ENCODE results near the gene TGFBR3L.
"Not testable (repeated sequence)": the region's sequence is repeated elsewhere in the genome, so short reads cannot be mapped to it uniquely, and the experiment has no call there.

Gene TGFBR3L

DNA sequence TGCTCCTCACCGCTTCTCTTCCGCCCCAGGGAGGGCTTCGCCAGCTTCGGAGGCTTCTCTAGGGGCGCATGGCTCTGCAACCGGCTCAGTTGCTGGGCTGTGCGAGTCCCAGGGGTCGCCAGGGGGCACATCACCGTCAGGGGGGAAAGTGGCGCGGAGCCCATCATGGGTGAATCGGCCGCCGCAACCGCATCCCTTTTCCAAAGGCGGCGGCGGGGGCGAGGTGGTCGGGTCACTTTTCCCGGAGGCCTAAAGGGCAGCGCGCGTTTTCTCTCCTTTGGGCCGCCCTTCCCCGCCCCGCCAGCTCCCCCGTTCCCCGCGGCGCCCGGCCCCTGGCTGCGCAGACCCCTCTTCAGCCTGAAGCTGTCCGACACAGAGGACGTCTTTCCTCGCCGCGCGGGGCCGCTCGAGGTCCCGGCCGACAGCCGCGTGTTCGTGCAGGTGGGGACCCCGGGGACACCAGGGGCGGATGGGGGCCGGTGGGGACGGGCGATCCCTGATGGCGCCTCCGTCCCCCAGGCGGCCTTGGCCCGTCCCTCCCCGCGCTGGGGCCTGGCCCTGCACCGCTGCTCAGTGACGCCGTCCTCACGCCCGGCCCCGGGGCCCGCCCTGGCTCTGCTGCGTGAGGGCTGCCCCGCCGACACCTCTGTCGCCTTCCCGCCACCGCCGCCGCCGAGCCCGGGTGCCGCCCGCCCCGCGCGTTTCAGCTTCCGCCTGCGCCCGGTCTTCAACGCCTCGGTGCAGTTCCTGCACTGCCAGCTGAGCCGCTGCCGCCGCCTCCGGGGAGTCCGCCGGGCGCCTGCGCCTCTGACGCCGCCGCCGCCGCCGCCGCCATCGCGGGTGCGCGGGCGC, 1.7 kb downstream of the TGFBR3L start:
- FAIRE-seq (peak; percentile 72), DNase-seq (ENCODE audit: insufficient read length, low spot score) (no peak)
- TF ChIP-seq POU2F2 (IDR thresholded peaks at IDR 0.05; ENCODE audit: low read depth, low read length): no peak
- TF ChIP-seq PAX5 (IDR thresholded peaks at IDR 0.05; ENCODE audit: insufficient read depth, low read length, severe bottlenecking): no peak
- no peak for TF ChIP-seq SPI1 (IDR thresholded peaks at IDR 0.05; ENCODE audit: low read depth, low read length)
- TF ChIP-seq POLR2A (IDR thresholded peaks at IDR 0.05; ENCODE audit: low read depth, low read length): no peak

- TF ChIP-seq POU2F2 (IDR thresholded peaks at IDR 0.05; ENCODE audit: low read depth, low read length) (no peak), SPI1 (IDR thresholded peaks at IDR 0.05; ENCODE audit: low read depth, low read length) (no peak), TAF1 (IDR thresholded peaks at IDR 0.05; ENCODE audit: low read depth, low read length) (no peak), PAX5 (IDR thresholded peaks at IDR 0.05; ENCODE audit: insufficient read depth, low read length, severe bottlenecking) (no peak), POLR2A (IDR thresholded peaks at IDR 0.05; ENCODE audit: low read depth, low read length) (no peak), POLR2AphosphoS5 (IDR thresholded peaks at IDR 0.05; ENCODE audit: low read depth, low read length) (no peak)
- FAIRE-seq (no peak), DNase-seq (ENCODE audit: insufficient read length, low spot score) (no peak)
Measured at GRCh38 chr19:7916955-7917266, 2.3 kb downstream of the TGFBR3L start.

DNA sequence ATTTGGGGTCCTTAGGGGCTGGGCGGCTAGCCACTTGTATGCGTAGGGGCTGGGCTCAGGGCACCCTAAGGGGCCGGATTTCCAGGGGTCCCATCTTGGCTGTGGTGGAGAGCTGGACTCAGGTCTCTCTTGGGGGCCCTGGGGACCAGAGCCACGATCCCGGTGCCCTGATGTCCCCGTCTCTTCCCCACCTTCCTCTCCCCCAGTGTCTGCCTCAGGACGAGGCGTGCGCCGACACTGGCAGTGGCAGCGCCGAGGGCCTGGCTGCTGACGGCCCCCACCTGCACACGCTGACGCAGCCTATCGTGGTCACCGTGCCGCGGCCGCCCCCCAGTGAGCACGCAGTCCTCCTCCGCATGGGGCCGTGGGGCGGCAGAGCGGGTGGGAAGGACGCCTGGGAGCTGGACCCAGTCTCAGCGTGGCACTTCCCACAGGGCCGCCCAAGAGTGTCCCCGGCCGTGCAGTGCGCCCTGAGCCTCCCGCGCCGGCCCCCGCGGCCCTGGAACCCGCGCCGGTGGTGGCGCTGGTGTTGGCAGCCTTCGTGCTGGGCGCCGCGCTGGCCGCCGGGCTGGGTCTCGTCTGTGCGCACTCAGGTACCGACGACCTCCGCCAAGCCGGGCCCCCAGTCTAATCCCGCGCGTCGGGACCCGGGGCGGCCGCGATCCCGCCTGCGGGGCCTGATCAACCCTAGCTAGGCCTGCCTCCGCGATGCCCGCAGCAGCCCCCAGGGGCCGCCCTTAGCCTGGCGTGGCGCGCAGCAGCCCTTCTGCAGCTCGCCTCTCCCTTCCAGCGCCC, 2.8 kb downstream of the TGFBR3L start:
- DNase-seq (ENCODE audit: insufficient read length, low spot score): peak; percentile 78
- TF ChIP-seq POLR2A (IDR thresholded peaks at IDR 0.05; ENCODE audit: low read depth, low read length) (no peak), POU2F2 (IDR thresholded peaks at IDR 0.05; ENCODE audit: low read depth, low read length) (no peak), PAX5 (IDR thresholded peaks at IDR 0.05; ENCODE audit: insufficient read depth, low read length, severe bottlenecking) (no peak), SPI1 (IDR thresholded peaks at IDR 0.05; ENCODE audit: low read depth, low read length) (no peak), POLR2AphosphoS5 (IDR thresholded peaks at IDR 0.05; ENCODE audit: low read depth, low read length) (no peak), TAF1 (IDR thresholded peaks at IDR 0.05; ENCODE audit: low read depth, low read length) (no peak)

DNA sequence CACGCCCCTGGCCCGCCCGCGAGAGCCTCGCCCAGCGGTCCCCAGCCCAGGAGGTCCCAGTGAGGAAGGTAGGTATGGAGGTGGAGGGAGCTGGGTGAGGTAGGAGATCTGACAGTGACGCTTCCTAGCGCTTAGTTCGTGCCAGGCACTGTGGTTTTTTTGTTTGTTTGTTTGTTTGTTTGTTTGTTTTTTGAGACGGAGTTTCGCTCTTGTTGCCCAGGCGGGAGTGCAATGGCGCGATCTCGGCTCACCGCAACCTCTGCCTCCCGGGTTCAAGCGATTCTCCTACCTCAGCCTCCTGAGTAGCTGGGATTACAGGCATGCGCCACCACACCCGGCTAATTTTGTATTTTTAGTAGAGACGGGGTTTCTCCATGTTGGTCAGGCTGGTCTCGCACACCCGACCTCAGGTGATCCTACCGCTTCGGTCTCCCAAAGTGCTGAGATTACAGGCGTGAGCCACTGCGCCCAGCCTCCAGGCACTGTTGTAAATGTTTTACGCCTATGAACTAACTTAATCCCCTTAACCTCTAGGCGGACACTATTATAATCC, 3.5 kb downstream of the TGFBR3L start:
- DNase-seq (ENCODE audit: insufficient read length, low spot score); FAIRE-seq: not testable (repeated sequence)

More for the DNA sequence above, 2.8 kb downstream of the TGFBR3L start:
- FAIRE-seq: peak; percentile 58

GRCh38 chr19:7918615-7919421, 4.2 kb downstream of the TGFBR3L start:
- DNase-seq (ENCODE audit: insufficient read length, low spot score): no peak
- TF ChIP-seq PAX5 (IDR thresholded peaks at IDR 0.05; ENCODE audit: insufficient read depth, low read length, severe bottlenecking) (no peak), POLR2A (IDR thresholded peaks at IDR 0.05; ENCODE audit: low read depth, low read length) (no peak), POU2F2 (IDR thresholded peaks at IDR 0.05; ENCODE audit: low read depth, low read length) (no peak), TAF1 (IDR thresholded peaks at IDR 0.05; ENCODE audit: low read depth, low read length) (no peak)
- FAIRE-seq: no peak

- peak; percentile 93 for DNase-seq (ENCODE audit: insufficient read length, low spot score)
- no peak for FAIRE-seq
- TF ChIP-seq SPI1 (IDR thresholded peaks at IDR 0.05; ENCODE audit: low read depth, low read length): no peak
- no peak for TF ChIP-seq POLR2A (IDR thresholded peaks at IDR 0.05; ENCODE audit: low read depth, low read length)
- TF ChIP-seq POU2F2 (IDR thresholded peaks at IDR 0.05; ENCODE audit: low read depth, low read length): no peak
- TF ChIP-seq TAF1 (IDR thresholded peaks at IDR 0.05; ENCODE audit: low read depth, low read length): no peak
Measured at GRCh38 chr19:7919610-7920518, 5.2 kb downstream of the TGFBR3L start, which contains the start of gene SNAPC2. Gene SNAPC2 (plus strand): TSS chr19:7920338. CDS start chr19:7920367, 29 bp downstream.

- TF ChIP-seq TAF1 (IDR thresholded peaks at IDR 0.05; ENCODE audit: low read depth, low read length): no peak
- no peak for TF ChIP-seq POU2F2 (IDR thresholded peaks at IDR 0.05; ENCODE audit: low read depth, low read length)
- TF ChIP-seq SPI1 (IDR thresholded peaks at IDR 0.05; ENCODE audit: low read depth, low read length): no peak
- no peak for TF ChIP-seq POLR2A (IDR thresholded peaks at IDR 0.05; ENCODE audit: low read depth, low read length)
- FAIRE-seq: peak; percentile 95
- DNase-seq (ENCODE audit: insufficient read length, low spot score): peak; percentile 89
Measured at GRCh38 chr19:7920519-7921301, 6.1 kb downstream of the TGFBR3L start.

DNA sequence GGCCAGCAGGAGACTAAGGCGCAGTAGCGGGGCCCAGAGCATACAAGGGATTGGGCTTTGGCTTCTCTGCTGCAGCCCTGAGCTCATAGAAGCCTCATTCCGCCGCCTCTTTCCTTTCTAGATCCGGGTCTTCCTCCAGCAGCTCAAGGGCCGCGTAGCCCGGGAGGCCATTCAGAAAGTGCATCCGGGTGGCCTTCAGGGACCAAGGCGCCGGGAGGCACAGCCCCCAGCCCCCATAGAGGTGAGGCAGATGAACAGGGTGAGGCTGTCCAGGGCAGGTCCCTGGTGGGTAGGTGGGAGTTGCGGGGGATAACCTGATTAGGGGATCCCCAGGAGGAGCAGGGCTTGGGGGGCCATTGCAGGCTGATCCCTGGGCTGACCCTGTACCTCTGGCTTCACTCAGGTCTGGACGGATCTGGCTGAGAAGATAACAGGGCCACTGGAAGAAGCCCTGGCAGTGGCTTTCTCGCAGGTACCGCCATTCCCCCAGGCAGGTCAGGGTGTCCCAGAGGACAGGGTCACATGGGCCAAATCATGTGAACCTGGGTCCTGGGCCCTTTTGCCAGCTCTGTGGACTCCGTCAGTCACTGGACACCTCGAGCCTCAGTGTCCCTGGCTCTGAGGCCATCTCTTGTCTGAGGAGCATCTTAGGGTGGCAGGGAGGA, 6.8 kb downstream of the TGFBR3L start:
- FAIRE-seq (peak; percentile 16), DNase-seq (ENCODE audit: insufficient read length, low spot score) (no peak)
- TF ChIP-seq PAX5 (IDR thresholded peaks at IDR 0.05; ENCODE audit: insufficient read depth, low read length, severe bottlenecking) (no peak), TAF1 (IDR thresholded peaks at IDR 0.05; ENCODE audit: low read depth, low read length) (no peak), POLR2AphosphoS5 (IDR thresholded peaks at IDR 0.05; ENCODE audit: low read depth, low read length) (no peak), POLR2A (IDR thresholded peaks at IDR 0.05; ENCODE audit: low read depth, low read length) (no peak), SPI1 (IDR thresholded peaks at IDR 0.05; ENCODE audit: low read depth, low read length) (no peak), POU2F2 (IDR thresholded peaks at IDR 0.05; ENCODE audit: low read depth, low read length) (no peak)

Data from GM12891 (cell line).